Neural cell (in vitro differentiated cells): ENCODE measurements around the gene SLC12A7. TPM values are rescaled to one million over a fixed set of nuclear protein-coding genes. Genes with fewer than 3 reads are reported as not detected.

Experiments
- H2AFZ ChIP-seq: fragments of 200-600, 300-800 bp; sonication (generic), shearing (Covaris generic); 2 replicates; pipeline ENCODE4 v1.6.0; 2014; ENCODE audit warnings: low read depth, mild to moderate bottlenecking, antibody characterized with exemption, low read length, moderate library complexity
- H3F3A ChIP-seq: fragments of 200-600 bp; shearing (Covaris generic); 2 replicates; pipeline ENCODE4 v1.6.1; 2016; ENCODE audit warnings: mild to moderate bottlenecking, moderate library complexity, mixed read lengths, antibody characterized with exemption, low read length; ENCODE audit not compliant: insufficient read depth, poor library complexity, severe bottlenecking
- H3K27ac ChIP-seq: fragments of 200-600, 300-800 bp; sonication (generic), shearing (Covaris generic); 2 replicates; pipeline ENCODE4 v1.5.1; 2014; ENCODE audit warnings: mild to moderate bottlenecking, low read length, moderate library complexity
- H3K27me3 ChIP-seq: fragments of 300-800, 200-600 bp; sonication (generic), shearing (Covaris generic); 2 replicates; pipeline ENCODE4 v1.6.0; 2014; ENCODE audit warnings: mild to moderate bottlenecking, low read depth, low read length, moderate library complexity; ENCODE audit not compliant: insufficient read depth
- H3K36me3 ChIP-seq: fragments of 300-800, 200-600 bp; sonication (generic), shearing (Covaris generic); 2 replicates; pipeline ENCODE4 v1.5.1; 2014; ENCODE audit warnings: mild to moderate bottlenecking, antibody characterized with exemption, low read length, moderate library complexity; ENCODE audit not compliant: insufficient read depth
- H3K4me2 ChIP-seq: fragments of 300-800, 200-600 bp; sonication (generic), shearing (Covaris generic); 2 replicates; pipeline ENCODE4 v1.6.0; 2014; ENCODE audit warnings: mild to moderate bottlenecking, low read length
- H3K4me3 ChIP-seq: fragments of 300-800, 200-600 bp; sonication (generic), shearing (Covaris generic); 2 replicates; pipeline ENCODE4 v1.5.1; 2014; ENCODE audit warnings: mild to moderate bottlenecking, low read length, moderate library complexity
- H3K79me2 ChIP-seq: fragments of 200-600 bp; shearing (Covaris generic); replicated peaks from 2 replicates; pipeline ENCODE4 v1.6.0; 2014; ENCODE audit warnings: mild to moderate bottlenecking, low read length, moderate library complexity; ENCODE audit not compliant: insufficient read depth
- H3K9ac ChIP-seq: fragments of 300-800, 200-600 bp; sonication (generic), shearing (Covaris generic); 2 replicates; pipeline ENCODE4 v1.6.1; 2016; ENCODE audit warnings: mild to moderate bottlenecking, low read length, mixed read lengths
- H3K9me2 ChIP-seq: fragments of 200-600 bp; shearing (Covaris generic); 2 replicates; pipeline ENCODE4 v1.6.1; 2016; ENCODE audit warnings: mild to moderate bottlenecking, low read length, mixed read lengths; ENCODE audit not compliant: insufficient read depth
- H3K9me3 ChIP-seq: fragments of 200-600, 300-800 bp; sonication (generic), shearing (Covaris generic); 2 replicates; pipeline ENCODE4 v1.6.1; 2016; ENCODE audit warnings: mild to moderate bottlenecking, mixed run types, low read length, moderate library complexity, mixed read lengths
- H4K20me1 ChIP-seq: fragments of 200-600 bp; shearing (Covaris generic); 2 replicates; pipeline ENCODE4 v1.6.1; 2016; ENCODE audit warnings: mild to moderate bottlenecking, mixed run types; ENCODE audit not compliant: insufficient read depth
- CTCF ChIP-seq: fragments of 450-650 bp; IDR thresholded peaks from 2 replicates; pipeline ENCODE4 v1.5.1; 2014; ENCODE audit warnings: antibody characterized with exemption, mild to moderate bottlenecking, moderate library complexity; ENCODE audit not compliant: poor library complexity, severe bottlenecking
- EP300 ChIP-seq: fragments of 450-650 bp; conservative IDR thresholded peaks from 2 replicates; pipeline ENCODE4 v1.6.1; 2014; ENCODE audit warnings: antibody characterized with exemption, mild to moderate bottlenecking, moderate library complexity; ENCODE audit not compliant: poor library complexity, severe bottlenecking
- EZH2 ChIP-seq: fragments of 200-600, 300-800 bp; shearing (Covaris generic), sonication (generic); IDR thresholded peaks from 2 replicates; pipeline ENCODE4 v1.6.1; 2014; ENCODE audit warnings: antibody characterized with exemption, low read length, borderline replicate concordance, mild to moderate bottlenecking; ENCODE audit not compliant: insufficient read depth, poor library complexity, severe bottlenecking
- MXI1 ChIP-seq: fragments of 450-650 bp; conservative IDR thresholded peaks from 2 replicates; pipeline ENCODE4 v1.6.1; 2014; ENCODE audit warnings: antibody characterized with exemption, mild to moderate bottlenecking; ENCODE audit not compliant: poor library complexity, severe bottlenecking
- POLR2AphosphoS5 ChIP-seq: IDR thresholded peaks from 2 replicates; pipeline ENCODE4 v1.6.1; 2012
- RAD21 ChIP-seq: fragments of 450-650 bp; conservative IDR thresholded peaks from 2 replicates; pipeline ENCODE4 v1.6.1; 2014; ENCODE audit warnings: antibody characterized with exemption, mild to moderate bottlenecking, moderate library complexity
- REST ChIP-seq: IDR thresholded peaks from 2 replicates; pipeline ENCODE4 v1.6.1; 2012; ENCODE audit warnings: borderline replicate concordance
- SMC3 ChIP-seq: fragments of 450-650 bp; conservative IDR thresholded peaks from 2 replicates; pipeline ENCODE4 v1.6.1; 2014; ENCODE audit warnings: antibody characterized with exemption, mild to moderate bottlenecking, moderate library complexity; ENCODE audit not compliant: poor library complexity
- TAF1 ChIP-seq: IDR thresholded peaks from 2 replicates; pipeline ENCODE4 v1.6.1; 2012; ENCODE audit warnings: low read depth
- polyA plus RNA-seq: library from polyadenylated mRNA; depleted of rRNA; stranded (reverse); fragments of >200 nt; gene quantifications from 2 replicates; pipeline ENCODE4 v1.2.3, GENCODE V29; 2014

SLC12A7 gene
- polyA plus RNA-seq, 1 donor from 2014 or later, result 4.5 TPM

GRCh38 chr5:1144638-1145396, 33.0 kb upstream of the SLC12A7 start:
- Histone ChIP-seq H3K9me2 (no peaks in the 10 kb centered on the region), H3K36me3 (no peaks in the 10 kb centered on the region), H3K79me2 (no peaks in the 10 kb centered on the region), H3K27ac (no peak overlapping the region), H3K4me2 (no peak overlapping the region), H2AFZ (no peak overlapping the region), H3F3A (no peaks in the 10 kb centered on the region), H3K4me3 (no peak overlapping the region), H3K9ac (no peak overlapping the region), H3K27me3 (no peaks in the 10 kb centered on the region), H3K9me3 (no peaks in the 10 kb centered on the region), H4K20me1 (no peaks in the 10 kb centered on the region)
- no peak for TF ChIP-seq EZH2
- TF ChIP-seq EP300, result no peak
- no peak for TF ChIP-seq POLR2AphosphoS5
- TF ChIP-seq TAF1, result no peak
- no peak for TF ChIP-seq SMC3
- TF ChIP-seq MXI1, result no peak
- TF ChIP-seq REST, result no peak
- TF ChIP-seq CTCF, result no peak
- no peak for TF ChIP-seq RAD21

- no peak for TF ChIP-seq EZH2
- TF ChIP-seq SMC3, result no peak
- TF ChIP-seq POLR2AphosphoS5, result no peak
- no peak for TF ChIP-seq TAF1
- TF ChIP-seq RAD21, result no peak
- TF ChIP-seq EP300, result no peak
- no peak for TF ChIP-seq REST
- no peak overlapping the region for H3K4me3 ChIP-seq
- no peak overlapping the region for H2AFZ ChIP-seq
- H3K9me2 ChIP-seq, result no peaks in the 10 kb centered on the region
- no peaks in the 10 kb centered on the region for H3K79me2 ChIP-seq
- no peak overlapping the region for H3K9ac ChIP-seq
- H3K27me3 ChIP-seq, result no peaks in the 10 kb centered on the region
- no peak overlapping the region for H3K27ac ChIP-seq
- no peaks in the 10 kb centered on the region for H3K9me3 ChIP-seq
- no peaks in the 10 kb centered on the region for H3K36me3 ChIP-seq
- no peaks in the 10 kb centered on the region for H4K20me1 ChIP-seq
- no peak overlapping the region for H3K4me2 ChIP-seq
- H3F3A ChIP-seq, result no peaks in the 10 kb centered on the region
Observed at GRCh38 chr5:1144089-1144488, 32.2 kb upstream of the SLC12A7 start.
